AG08396 (cell line): ENCODE measurements around the gene NQO2.
A peak's percentile ranks its signal among the peaks of the same experiment; 100 is the strongest.
"Not testable (repeated sequence)": the region's sequence is repeated elsewhere in the genome, so short reads cannot be mapped to it uniquely, and the experiment has no call there.

Experiments
- DNase-seq: peaks from one replicate; pipeline ENCODE4 v3.0.0; 2012; ENCODE audit warnings: low spot score, mixed read lengths

The NQO2 gene

DNA sequence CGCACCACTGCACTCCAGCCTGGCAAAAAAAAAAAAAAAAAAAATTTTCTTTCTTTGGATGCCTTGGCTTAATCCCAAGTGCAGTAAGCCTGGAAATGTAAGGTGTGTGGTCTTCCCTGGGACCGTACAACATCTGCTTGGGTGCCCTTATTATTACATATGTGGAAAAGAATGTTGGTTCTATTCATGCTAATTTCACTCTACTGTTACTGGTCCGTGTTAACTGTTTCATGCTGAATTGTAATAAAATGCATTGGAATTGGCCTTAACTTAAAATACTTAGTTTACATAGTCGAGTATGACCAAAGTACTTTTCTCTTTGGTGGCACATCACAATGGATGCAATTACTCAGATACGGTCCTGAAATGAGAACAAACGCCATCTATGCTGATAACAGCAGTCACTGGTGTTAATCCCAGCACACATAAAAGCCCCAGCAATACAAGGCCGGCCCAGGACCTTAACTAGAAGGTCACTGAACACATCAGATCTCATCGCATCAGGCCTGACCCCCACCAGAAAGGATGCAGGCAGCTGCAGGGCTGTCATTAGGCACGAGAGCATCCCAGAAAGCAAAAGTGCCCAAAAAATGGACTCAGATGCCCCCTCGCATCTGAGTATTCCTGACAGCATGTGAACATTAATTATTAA is 29.5 kb upstream of the NQO2 start:
- DNase-seq, result no peak

DNA sequence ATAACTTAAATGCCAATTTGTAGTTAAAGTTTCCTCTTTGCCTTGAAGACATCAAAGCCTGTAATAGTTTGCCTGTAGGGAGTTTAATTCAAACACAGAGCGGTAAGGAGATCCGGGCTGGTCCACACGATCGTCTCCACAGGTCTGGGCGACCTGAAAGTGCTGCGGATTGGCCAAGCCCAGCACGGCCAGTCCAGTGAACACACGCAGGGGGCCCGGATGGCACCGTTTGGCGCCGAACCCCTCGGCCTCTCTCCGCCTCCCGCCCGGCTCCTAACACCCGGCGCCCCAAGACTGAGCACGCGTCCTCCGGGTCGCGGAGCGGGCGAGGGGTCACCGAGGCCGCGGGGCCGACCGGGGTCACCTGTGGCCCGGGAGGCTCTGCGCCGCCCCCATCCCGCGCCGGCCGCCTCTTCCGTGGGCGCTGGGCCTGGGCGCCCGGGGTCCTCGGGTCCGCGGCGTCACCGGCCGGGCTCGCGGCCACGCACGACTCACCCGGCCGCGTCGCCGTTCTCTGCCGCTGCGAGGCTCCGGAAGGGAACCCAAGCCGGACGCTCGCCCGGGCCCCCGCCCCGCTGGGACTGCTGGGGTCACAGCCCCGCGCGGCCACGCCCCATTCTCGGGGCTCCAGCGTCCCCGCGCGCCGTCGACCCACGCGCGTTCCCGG is 28.8 kb upstream of the NQO2 start:
- DNase-seq, result peak; percentile 73

DNA sequence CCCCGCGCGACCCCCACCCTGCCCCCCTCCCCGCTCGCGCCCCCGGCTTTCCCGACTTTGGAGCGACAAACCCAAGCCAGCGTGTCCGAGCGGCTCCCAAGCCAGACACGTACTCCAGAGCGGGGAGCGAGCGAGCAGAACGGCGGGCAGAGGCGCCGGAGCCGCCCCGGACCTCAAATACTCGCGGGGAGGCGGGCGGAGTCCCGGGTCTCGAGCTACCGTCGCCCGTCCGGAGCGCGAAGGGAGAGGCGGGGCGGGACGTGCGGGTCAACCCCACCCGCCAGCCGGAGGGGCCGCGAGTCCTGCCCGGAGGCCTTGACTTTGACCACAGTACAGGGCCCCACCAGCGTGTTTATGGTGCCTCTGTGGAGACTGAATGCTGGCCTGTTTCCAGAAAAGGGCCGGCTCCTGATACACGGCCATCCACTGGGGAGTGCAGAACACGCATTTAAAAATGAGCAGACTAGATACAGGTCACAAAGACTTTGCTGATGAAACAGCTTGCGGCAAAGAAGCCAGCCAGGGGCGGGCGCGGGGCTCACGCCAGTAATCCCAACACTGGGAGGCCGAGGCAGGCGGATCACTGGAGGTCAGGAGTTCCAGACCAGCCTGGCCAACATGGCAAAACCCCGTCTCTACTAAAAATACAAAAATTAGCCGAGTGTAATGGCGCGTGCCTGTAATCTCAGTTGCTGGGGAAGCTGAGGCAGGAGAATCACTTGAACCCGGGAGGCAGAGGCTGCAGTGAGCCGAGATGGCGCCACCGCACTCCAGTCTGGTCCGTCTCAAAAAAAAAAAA is 28.1 kb upstream of the NQO2 start, which contains the start of gene SERPINB6:
TSS of gene SERPINB6 (minus strand) at position 148 of the 799 bp plus-strand sequence. CDS start 12,235 bp downstream, outside the sequence.
- DNase-seq, result peak; percentile 73

DNA sequence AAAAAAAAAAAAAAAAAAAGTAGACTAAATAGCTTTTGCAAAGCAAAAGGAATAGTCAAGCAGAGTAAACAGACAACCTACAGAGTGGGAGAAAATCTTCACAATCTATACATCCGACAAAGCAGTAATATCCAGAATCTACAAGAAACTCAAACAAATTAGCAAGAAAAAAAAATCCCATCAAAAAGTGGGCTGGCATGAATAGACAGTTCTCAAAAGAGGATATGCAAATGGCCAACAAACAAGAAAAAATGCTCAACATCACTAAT is 27.5 kb upstream of the NQO2 start:
- not testable (repeated sequence) for DNase-seq

DNA sequence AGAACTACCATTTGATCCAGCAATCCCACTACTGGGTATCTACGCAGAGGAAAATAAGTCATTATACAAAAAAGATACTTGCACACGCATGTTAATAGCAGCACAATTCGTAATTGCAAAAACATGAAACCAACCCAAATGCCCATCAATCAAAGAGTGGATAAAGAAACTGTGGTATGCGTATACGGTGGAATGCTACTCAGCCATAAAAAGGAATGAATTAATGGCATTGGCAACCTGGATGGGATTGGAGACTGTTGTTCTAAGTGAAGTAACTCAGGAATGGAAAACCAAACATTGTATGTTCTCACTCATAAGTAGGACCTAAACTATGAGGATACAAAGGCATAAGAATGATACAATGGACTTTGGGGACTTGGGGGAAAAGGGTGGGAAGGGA is 27.0 kb upstream of the NQO2 start:
- DNase-seq, result not testable (repeated sequence)

DNA sequence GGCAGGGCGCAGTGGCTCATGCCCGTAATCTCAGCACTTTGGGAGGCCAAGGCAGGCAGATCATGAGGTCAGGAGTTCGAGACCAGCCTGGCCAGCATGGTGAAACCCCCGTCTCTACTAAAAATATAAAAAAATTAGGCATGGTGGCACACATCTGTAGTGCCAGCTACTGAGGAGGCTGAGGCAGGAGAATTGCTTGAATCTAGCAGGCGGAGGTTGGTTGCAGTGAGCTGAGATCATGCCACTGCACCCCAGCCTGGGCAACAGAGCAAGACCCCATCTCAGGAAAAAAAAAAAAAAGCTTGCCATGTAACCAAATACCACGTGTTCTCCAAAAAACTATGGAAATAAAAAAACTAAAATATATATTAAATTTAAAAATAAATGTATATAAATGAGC is 26.5 kb upstream of the NQO2 start:
- DNase-seq, result not testable (repeated sequence)

DNA sequence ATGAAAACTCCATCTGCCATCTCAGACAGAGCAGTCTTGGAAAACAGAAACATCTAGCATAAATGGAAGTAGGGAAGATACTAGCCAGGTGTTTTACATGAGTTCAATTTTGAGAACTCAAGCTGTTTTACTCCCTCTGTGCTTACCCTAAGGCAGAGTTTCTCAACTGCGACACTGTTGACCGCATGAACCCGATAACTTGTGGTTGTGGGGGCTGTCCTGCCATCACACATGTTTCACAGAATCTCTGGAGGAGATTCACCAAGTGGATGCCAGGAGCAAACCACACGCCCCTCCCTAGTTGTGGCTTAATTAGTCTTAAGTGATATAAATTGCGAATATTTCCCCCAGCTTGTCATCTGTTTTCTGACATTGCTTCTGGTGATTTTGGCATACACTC is 26.0 kb upstream of the NQO2 start:
- DNase-seq, result no peak

DNA sequence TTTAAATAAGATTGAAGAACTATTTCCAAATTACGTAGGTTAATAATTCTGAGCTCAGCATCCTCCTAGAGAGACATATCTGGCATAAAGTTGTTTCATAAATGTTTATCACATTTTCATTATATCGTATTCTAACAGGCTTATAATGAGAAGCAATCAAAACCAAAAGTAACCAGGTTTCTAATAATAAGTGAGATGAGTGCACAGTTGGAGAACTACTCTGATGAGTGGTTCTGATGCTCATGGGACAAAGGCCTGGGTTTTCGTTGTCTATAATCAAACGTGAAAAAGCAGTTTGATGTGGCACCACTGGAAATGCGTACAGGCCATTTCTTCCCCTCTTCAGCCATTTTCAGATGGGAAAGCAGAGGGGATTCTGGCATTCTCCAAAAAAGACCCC is 23.6 kb upstream of the NQO2 start:
- DNase-seq, result no peak

DNA sequence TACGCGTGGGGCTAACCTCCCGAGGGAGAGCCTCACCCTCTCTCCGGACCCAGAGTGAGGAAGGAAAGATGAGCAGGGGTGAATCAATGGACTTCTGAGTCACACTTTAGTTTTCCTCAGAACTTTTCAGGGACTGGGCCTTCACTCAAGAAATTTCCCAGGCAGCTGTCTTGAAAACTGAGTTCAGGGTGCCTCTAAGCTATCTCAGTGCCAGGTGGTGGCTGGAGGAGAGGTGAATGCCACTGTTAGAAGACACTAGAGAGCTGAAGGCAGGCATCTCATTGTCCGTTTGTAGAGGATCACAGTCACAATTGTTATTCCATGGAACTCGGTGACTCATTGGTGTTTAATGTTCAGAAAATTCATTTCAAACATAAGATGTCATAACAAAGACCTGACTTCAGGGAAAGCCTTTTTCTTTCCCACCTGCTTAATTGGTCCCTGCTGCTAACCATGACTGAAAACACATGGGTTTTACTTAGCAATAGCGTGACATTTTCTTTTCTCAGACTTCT is 23.1 kb upstream of the NQO2 start:
- peak; percentile 60 for DNase-seq

DNA sequence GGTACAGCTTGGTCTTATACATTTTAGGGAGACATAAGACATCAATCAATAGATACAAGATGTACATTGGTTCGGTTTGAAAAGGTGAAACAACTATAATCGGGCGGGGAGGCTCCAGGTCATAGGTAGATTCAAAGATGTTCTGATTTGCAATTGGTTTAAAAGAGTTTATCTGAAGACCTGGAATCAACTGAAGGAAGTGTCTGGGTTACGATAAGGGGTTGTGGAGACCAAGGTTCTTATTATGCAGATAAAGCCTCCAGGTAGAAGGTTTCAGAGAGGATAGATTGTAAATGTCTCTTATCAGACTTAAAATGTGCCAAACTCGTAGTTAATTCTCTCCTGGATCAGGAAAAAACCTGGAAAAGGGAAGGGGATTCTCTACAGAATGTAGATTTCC is 22.4 kb upstream of the NQO2 start:
- DNase-seq, result no peak

DNA sequence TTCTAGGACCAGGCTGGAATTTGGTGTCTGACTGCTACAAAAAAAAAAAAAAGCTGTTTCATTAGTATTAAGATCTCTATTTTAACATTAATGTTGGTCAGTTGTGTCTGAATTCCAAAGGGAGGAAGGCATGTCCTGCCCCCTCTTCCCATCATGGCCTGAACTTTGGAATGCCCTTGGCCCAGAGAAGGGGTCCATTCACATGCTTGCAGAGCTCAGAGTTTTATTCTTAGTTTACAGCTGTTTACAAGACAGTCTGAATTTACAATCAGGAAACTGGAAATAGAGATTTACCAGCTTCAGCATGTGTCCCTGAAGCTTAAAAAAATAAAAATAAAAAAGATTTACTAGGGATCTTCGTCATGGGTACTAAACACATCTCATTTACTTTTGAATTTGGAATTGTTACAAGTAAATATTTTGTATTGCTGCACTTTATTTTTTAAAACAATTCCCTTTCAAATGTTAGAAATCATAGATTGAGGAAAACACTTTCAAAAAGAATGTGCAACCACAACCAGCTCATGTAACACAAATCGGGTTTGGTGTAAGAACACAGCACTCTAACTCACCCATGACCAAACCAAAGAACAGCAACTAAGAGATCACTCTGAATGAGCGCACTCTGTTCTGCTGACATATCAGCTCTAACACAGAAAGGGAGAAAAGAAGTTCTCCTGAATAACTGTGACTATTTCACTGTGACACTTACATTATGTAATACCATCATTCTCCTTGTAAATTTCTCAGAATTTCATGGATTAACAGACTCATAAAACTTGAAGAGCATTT is 21.7 kb upstream of the NQO2 start:
- DNase-seq, result no peak

DNA sequence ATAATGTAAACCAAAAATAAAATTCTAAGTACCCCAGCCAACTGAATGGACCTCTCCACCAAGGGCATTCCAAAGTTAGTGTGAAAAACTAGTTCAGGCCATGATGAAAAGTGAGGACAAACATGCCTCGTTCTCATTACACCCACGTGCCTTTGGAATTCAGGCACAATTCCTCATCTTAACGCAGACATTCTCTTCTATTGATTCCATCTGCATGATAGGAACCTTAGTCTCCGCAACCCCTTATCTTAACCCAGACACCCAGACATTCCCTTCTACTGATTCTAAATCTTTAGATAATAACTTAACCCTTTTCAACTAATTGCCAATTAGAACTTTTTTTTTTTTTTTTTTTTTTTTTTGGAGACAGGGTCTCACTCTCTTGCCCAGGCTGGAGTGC is 20.8 kb upstream of the NQO2 start:
- DNase-seq, result no peak

DNA sequence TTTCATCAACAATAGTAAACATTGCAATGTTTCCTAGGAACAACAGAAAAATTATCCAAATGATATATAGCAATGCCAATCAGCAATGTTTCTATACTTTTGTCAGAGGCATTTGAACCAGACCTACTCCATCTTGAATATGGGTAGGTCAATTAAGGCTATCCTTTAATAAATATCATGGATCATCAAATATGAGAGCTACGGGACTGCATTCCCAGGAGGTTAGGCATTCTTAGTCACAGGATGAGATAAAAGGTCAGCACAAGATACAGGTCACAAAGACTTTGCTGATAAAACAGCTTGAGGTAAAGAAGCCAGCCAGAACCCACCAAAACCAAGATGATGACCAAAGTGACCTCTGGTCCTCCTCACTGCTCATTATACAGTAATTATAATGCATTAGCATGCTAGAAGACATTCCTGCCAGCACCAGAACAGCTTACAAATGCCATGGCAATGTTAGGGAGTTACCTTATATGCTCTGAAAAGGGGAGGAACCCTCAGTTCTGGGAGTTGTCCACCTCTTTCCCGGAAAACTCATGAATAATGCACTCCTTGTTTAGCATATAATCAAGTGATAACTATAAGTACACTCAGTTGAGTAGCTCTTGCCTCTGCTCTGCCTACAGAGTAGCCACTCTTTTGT is 19.8 kb upstream of the NQO2 start:
- DNase-seq, result no peak

DNA sequence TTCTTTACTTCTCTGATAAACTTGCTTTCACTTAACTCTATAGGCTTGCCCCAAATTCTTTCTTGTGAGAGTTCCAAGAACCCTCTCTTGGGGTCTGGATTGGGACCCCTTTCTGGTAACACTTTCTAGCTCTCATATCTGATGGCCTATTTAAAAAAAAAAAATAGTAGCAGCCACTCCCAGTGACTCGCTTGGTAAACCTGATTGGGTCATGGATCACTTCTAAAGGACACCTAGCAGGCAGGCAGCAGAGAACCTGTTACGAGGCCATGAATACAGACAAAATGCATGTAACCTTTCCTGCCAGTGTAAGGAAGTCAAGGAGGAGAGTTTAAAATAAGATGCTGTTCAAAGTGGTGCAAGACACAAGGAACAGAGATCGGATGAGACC is 19.2 kb upstream of the NQO2 start:
- no peak for DNase-seq

DNA sequence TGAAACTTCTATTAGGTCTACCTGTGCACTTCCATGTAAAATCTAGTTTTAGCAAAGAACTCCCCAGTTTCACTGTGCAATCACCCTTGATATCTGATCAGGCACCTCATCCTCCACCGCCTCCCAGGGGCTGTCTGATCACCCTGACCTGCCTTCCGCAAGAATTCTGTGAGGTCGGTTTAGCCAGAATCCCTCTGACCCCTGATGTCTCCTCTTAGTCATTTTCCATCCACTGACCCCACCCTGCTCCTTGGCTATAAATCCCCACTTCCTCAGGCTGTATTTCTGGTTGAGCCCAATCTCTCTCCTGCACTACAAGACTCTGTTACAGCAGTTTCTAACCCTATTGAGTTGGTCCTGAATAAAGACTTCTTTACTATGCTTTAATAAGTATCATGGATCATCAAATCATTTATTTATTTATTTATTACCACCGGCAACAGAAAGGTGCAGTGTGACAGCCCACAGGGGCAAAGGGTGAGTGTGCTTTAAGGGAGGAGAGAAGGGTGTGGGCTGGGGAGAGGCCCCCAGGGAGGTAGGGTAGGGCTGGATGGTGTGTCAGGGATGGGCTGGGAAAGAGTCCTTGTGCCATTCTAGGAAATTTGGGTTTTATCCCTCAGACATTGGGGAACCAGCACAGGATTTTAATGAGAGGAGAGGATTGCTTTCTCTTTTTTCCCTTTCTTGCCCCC is 17.1 kb upstream of the NQO2 start:
- no peak for DNase-seq

DNA sequence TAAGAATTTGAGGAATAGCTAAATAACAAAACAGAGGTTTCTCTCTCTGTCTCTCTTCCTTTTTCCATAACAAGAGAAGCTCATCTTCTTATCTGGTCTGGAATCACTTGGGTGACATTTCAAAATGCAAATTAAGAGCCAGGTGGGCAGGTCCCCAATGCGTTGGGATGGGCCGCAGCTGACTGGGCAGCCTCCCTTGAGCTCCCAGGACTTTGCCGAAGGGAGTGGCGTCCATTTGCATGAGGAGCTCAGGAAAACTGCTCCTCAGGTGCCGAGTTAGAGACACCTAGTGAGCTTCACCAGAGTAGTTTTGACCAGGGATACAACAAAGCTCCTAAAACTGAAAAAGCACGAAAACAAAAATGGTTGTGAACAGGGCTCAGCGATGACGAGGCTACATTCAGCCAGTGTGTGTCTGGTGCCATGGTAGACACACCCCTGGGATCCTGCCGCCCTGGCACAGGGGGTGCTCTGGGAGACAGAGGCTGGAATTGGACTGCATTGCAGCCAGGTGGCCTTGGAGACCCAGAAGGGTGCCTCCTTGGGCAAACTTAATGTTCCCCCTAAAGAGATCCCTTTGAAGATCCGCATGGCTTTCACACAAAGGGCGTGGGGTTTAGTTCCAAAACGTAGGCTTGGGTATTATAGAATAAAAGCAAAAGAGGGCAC is 14.8 kb upstream of the NQO2 start:
- no peak for DNase-seq

DNA sequence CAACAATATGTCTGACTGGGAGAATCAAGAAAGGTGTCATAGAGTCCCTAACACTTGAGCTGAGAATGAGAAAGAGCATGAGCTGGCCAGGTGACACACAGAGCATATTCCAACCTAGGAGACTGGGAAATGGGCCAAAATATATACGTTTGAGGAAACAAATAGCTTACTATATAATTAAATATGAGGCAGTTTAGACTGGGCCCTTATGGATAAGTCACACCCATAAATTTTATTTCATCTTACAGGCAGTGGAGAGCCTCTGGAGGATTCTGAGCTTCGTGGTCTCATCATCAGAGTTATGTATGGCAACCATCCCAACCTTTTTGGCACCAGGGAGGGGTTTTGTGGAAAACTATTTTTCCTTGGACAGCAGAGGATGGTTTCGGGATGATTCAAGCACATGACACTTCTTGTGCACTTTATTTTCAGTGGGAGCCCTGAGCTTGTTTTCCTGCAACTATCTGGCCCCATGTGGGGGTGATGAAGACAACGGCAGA is 12.9 kb upstream of the NQO2 start:
- no peak for DNase-seq

DNA sequence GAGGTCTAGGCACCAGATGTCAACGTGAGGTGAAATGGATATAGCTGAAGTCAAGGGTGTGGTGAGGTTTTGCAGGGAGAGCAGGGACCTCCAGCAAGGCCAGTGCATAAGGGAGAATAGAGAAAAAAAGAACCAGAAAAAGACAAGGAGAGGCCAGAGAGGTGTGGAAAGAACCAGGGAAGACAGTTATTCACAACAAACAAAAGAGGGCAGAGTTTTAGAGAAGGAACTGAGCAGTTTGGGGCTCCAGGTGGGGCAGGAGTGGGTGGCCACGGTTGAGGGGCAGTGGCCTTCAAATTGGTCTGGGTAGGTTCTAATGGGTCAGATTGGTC is 11.6 kb upstream of the NQO2 start:
- DNase-seq, result no peak

DNA sequence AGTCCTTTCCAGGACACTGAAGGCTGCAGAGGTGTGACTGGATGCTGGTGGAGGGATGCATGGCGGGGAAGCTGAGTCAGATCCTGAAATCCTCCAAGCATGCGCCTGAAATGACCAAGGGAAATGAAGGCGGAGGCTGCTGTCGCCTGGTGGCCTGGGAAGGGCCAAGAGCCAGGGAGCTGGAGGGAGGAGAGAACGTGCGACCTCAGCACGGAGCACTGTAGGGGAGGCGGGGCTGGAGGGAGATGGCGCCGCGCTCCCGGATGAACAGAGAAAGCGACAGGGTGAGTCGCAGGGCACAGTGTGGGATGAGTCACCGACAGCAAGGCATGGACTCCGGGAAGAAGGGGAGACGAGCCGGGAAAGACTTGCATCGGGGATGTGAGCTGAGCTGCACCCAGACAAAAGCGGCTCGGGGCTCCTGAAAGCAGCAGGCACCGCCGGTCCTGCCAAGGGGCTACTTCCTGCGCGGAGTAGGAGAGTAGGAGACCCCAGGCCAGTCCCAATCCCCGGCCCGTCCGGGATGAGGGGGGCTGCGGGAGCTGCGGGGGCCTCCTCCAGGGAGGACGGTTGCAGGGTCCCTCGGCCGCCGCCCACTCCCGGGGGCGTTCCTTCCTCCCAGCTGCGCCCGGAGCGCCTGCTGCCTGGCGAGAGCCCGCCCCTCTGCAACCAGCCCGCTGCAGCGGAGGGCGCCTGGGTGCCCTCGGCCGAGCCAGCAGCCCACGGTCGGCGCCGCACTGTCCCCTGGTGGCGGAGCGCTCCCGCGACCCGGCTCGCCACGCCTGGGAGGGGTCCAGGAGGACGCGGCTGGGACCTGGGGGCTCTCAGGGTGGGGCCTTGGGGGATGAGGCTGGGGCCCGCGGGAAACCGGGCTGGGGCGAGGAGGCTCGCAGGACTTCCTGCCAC is 11.0 kb upstream of the NQO2 start:
- peak; percentile 86 for DNase-seq
